Kidney epithelial cell (primary cell): Measurements from ENCODE around the gene FANCC. TPM values are rescaled to one million over a fixed set of nuclear protein-coding genes. Genes with fewer than 3 reads are reported as not detected.
"Not testable (repeated sequence)": the region's sequence is repeated elsewhere in the genome, so short reads cannot be mapped to it uniquely, and the experiment has no call there.

Experiments used
- DNase-seq: peaks from one replicate; pipeline ENCODE4 v3.0.0-alpha.2; 2010; ENCODE audit warnings: low read depth
- H3K27me3 ChIP-seq: 2 replicates; pipeline ENCODE4 v1.6.0; 2011; ENCODE audit warnings: low read length; ENCODE audit not compliant: control insufficient read depth, insufficient read depth
- H3K36me3 ChIP-seq: 2 replicates; pipeline ENCODE4 v1.5.1; 2011; ENCODE audit warnings: low read length; ENCODE audit not compliant: control insufficient read depth, insufficient read depth
- H3K4me3 ChIP-seq: 2 replicates; pipeline ENCODE4 v1.5.1; 2011; ENCODE audit warnings: low read depth, mild to moderate bottlenecking, control low read depth, low read length
- CTCF ChIP-seq: IDR thresholded peaks from 2 replicates; pipeline ENCODE4 v1.5.1; 2011; ENCODE audit warnings: mild to moderate bottlenecking, moderate library complexity, low read length, control low read depth, inconsistent platforms; ENCODE audit not compliant: insufficient read depth, poor library complexity, severe bottlenecking
- total RNA-seq: library from RNA; depleted of rRNA; stranded (reverse); fragments of >200 nt; gene quantifications from 2 replicates; pipeline ENCODE4 v1.2.3, GENCODE V29; 2015

FANCC gene
- total RNA-seq, 1 donor from 2014 or later, result 6.1 TPM

- no peak for TF ChIP-seq CTCF
- no peak overlapping the region for H3K4me3 ChIP-seq
- no peaks in the 10 kb centered on the region for H3K27me3 ChIP-seq
- no peak for DNase-seq
- H3K36me3 ChIP-seq, result no peaks in the 10 kb centered on the region
Observed at GRCh38 chr9:95207403-95207802, 110.1 kb downstream of the FANCC start.

GRCh38 chr9:95206143-95206542, 111.4 kb downstream of the FANCC start:
- no peak for DNase-seq
- Histone ChIP-seq H3K4me3 (no peak overlapping the region), H3K36me3 (no peaks in the 10 kb centered on the region), H3K27me3 (no peaks in the 10 kb centered on the region)
- no peak for TF ChIP-seq CTCF

GRCh38 chr9:95204710-95205109, 112.8 kb downstream of the FANCC start:
- Histone ChIP-seq H3K27me3 (no peaks in the 10 kb centered on the region), H3K4me3 (no peak overlapping the region), H3K36me3 (no peaks in the 10 kb centered on the region)
- no peak for TF ChIP-seq CTCF
- no peak for DNase-seq

- Histone ChIP-seq H3K4me3 (no peak overlapping the region), H3K36me3 (no peaks in the 10 kb centered on the region), H3K27me3 (no peaks in the 10 kb centered on the region)
- no peak for TF ChIP-seq CTCF
- no peak for DNase-seq
Observed at GRCh38 chr9:95204310-95204709, 113.2 kb downstream of the FANCC start.

- not testable (repeated sequence) for H3K4me3 ChIP-seq, DNase-seq, H3K27me3 ChIP-seq, H3K36me3 ChIP-seq
Observed at GRCh38 chr9:95203019-95203418, 114.5 kb downstream of the FANCC start.

DNA sequence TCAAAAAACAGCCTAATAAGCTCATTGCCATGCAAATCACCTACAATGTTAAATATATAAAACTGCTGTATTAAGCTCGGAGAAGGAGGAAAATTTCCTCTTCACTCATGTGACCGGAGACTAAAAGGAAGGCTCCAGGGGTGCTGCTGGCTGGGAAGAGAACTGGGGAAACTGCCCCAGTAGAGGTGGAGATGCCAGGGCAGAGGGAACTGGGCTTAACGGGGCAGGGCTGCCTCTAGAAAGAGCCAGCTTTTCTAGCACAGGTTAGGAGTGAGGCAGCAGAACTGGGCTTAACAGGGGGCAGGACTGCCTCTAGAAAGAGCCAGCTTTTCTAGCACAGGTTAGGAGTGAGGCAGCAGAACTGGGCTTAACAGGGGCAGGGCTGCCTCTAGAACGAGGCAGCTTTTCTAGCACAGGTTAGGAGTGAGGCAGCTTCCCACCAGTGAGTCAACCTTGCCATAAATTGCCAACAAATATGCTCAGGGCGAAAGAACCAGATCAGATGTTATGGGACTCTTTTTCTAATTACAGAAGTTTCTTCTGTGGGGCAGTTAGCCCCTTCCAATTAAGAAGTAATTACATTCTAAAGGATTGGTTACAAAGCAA, 115.3 kb downstream of the FANCC start:
- Histone ChIP-seq H3K36me3 (no peaks in the 10 kb centered on the region), H3K27me3 (no peaks in the 10 kb centered on the region), H3K4me3 (no peak overlapping the region)
- DNase-seq, result no peak
- no peak for TF ChIP-seq CTCF
